Mucosa of descending colon (tissue), 3 donors: ENCODE data around the gene ASPN. TPM values are rescaled to one million over a fixed set of nuclear protein-coding genes. Genes with fewer than 3 reads are reported as not detected.

Experiments used
- ATAC-seq: fragments of 200-7000 bp; cut with Tn5 transposase; one replicate; pipeline ENCODE4 v1.9.1; 2020; ENCODE audit warnings: mild to moderate bottlenecking, moderate library complexity
- DNase-seq, 3 donors: peaks; one replicate each; pipeline ENCODE4 v3.0.0-alpha.2; 2020
- H3K36me3 ChIP-seq: fragments of 200-600 bp; one replicate; pipeline ENCODE4 v1.8.0; 2021; ENCODE audit warnings: low read depth, mild to moderate bottlenecking
- H3K4me1 ChIP-seq: fragments of 200-600 bp; one replicate; pipeline ENCODE4 v1.8.0; 2021; ENCODE audit warnings: low read depth, mild to moderate bottlenecking
- H3K4me3 ChIP-seq: fragments of 200-600 bp; one replicate; pipeline ENCODE4 v1.8.0; 2021; ENCODE audit warnings: mild to moderate bottlenecking
- H3K9me3 ChIP-seq: fragments of 200-600 bp; one replicate; pipeline ENCODE4 v1.8.0; 2021; ENCODE audit warnings: mild to moderate bottlenecking
- CTCF ChIP-seq: fragments of 200-600 bp; IDR thresholded peaks from one replicate; pipeline ENCODE4 v1.8.0; 2022; ENCODE audit warnings: antibody characterized with exemption, mild to moderate bottlenecking
- intact Hi-C, 2 donors: fragments of 100-400 bp; cut with DNase I in 1 of 2; cut with micrococcal nuclease in 1 of 2; formaldehyde crosslinking; loops; one replicate each; pipeline versions ENCODE4 v1.11.0 to v1.11.1; 2022; cut with DNase I, micrococcal nuclease
- total RNA-seq, 3 donors: library from RNA; stranded (reverse); fragmentation: NEBNext Ultra II Directional in 2 of 3; extraction: Animal tissue kit (Norgen Biotek cat#: 25700) in 2 of 3; gene quantifications; one replicate each; pipeline versions ENCODE4 v1.2.1 to v1.2.4, GENCODE V29; 2021 to 2023
- donor health status: DM: no; HTN: no; CAD: no; lungs with moderate emphysema.
- donor health status: DM: no; HTN: no; CAD: no.
- donor health status: DM: no; HTN: yes; CAD: no.

ASPN gene
- total RNA-seq, 3 donors from 2014 or later = 1.1 to 5.1 (median 1.3) TPM

GRCh38 chr9:92429836-92430235, 52.5 kb downstream of the ASPN start:
- no peak for ATAC-seq
- H3K4me3 ChIP-seq = no peak overlapping the region
- intact Hi-C loops = no loop called here
- no peaks in the 10 kb centered on the region for H3K4me1 ChIP-seq
- no peak for TF ChIP-seq CTCF
- no peaks in the 10 kb centered on the region for H3K9me3 ChIP-seq
- H3K36me3 ChIP-seq = no peaks in the 10 kb centered on the region
- DNase-seq = no peak

- H3K36me3 ChIP-seq = no peaks in the 10 kb centered on the region
- no peak overlapping the region for H3K4me3 ChIP-seq
- intact Hi-C loops = no loop called here
- ATAC-seq (no peak), DNase-seq (no peak)
- no peaks in the 10 kb centered on the region for H3K9me3 ChIP-seq
- TF ChIP-seq CTCF = no peak
- H3K4me1 ChIP-seq = no peaks in the 10 kb centered on the region
These were observed 55.7 kb downstream of the ASPN start for GRCh38 chr9:92426501-92427145.

GRCh38 chr9:92425474-92425873, 56.8 kb downstream of the ASPN start:
- DNase-seq (no peak), ATAC-seq (no peak)
- Histone ChIP-seq H3K36me3 (no peaks in the 10 kb centered on the region), H3K4me1 (no peaks in the 10 kb centered on the region), H3K4me3 (no peak overlapping the region), H3K9me3 (no peaks in the 10 kb centered on the region)
- no peak for TF ChIP-seq CTCF
- intact Hi-C loops = no loop called here

- no peak for TF ChIP-seq CTCF
- H3K4me1 ChIP-seq = no peaks in the 10 kb centered on the region
- H3K4me3 ChIP-seq = no peak within 1 kb of the TSS
- H3K36me3 ChIP-seq = no peaks in the 10 kb centered on the region
- intact Hi-C loops = no loop called here
- no peak for DNase-seq
- no peaks in the 10 kb centered on the region for H3K9me3 ChIP-seq
- no peak for ATAC-seq
These were observed 58.0 kb downstream of the ASPN start, which contains the start of gene OMD for GRCh38 chr9:92424340-92424739. Gene OMD, minus strand, starts transcription at chr9:92424471. Its CDS starts 6,913 bp downstream, at chr9:92417558.

GRCh38 chr9:92423612-92424011, 58.7 kb downstream of the ASPN start:
- no peak for ATAC-seq
- TF ChIP-seq CTCF = no peak

More at GRCh38 chr9:92423612-92424011, 58.7 kb downstream of the ASPN start:
- no peaks in the 10 kb centered on the region for H3K9me3 ChIP-seq
- intact Hi-C loops = no loop called here
- no peaks in the 10 kb centered on the region for H3K4me1 ChIP-seq
- no peaks in the 10 kb centered on the region for H3K36me3 ChIP-seq
- H3K4me3 ChIP-seq = no peak overlapping the region
- DNase-seq = no peak
